Measurements from ENCODE around the gene CST4.
"Not testable (repeated sequence)": the region's sequence is repeated elsewhere in the genome, so short reads cannot be mapped to it uniquely, and the experiment has no call there.

Gene CST4

GRCh38 chr20:23641936-23642751 lies 46.7 kb downstream of the CST4 start:
- DNase-seq (ENCODE audit: low read depth, low spot score) = peak; percentile 65

GRCh38 chr20:23640671-23641667 lies 47.9 kb downstream of the CST4 start:
- no peak for DNase-seq (ENCODE audit: low read depth, low spot score)

GRCh38 chr20:23640018-23640601 lies 48.7 kb downstream of the CST4 start:
- no peak for DNase-seq (ENCODE audit: low read depth, low spot score)

- DNase-seq (ENCODE audit: low read depth, low spot score) = no peak
These were observed 49.3 kb downstream of the CST4 start for GRCh38 chr20:23639490-23639958.

GRCh38 chr20:23638309-23638708 lies 50.5 kb downstream of the CST4 start:
- DNase-seq (ENCODE audit: low read depth, low spot score) = no peak

GRCh38 chr20:23637282-23638221 lies 51.3 kb downstream of the CST4 start, which contains the start of gene CST3:
Gene CST3 (minus strand): TSS chr20:23637955. CDS start chr20:23637862, 93 bp downstream.
- DNase-seq (ENCODE audit: low read depth, low spot score) = peak; percentile 94

GRCh38 chr20:23636908-23637281 lies 51.9 kb downstream of the CST4 start:
- no peak for DNase-seq (ENCODE audit: low read depth, low spot score)

- DNase-seq (ENCODE audit: low read depth, low spot score) = no peak
These were observed 52.5 kb downstream of the CST4 start for GRCh38 chr20:23636182-23636907.

GRCh38 chr20:23635768-23636090 lies 53.1 kb downstream of the CST4 start:
- not testable (repeated sequence) for DNase-seq (ENCODE audit: low read depth, low spot score)

Data from astrocyte of the hippocampus (primary cell).